K562 (cell line): ENCODE results near the gene PHF24. TPM values are rescaled to one million over a fixed set of nuclear protein-coding genes. Genes with fewer than 3 reads are reported as not detected.

Experiments
- ATAC-seq: fragments of 200-7000 bp; cut with Tn5 transposase; 3 replicates; pipeline ENCODE4 v1.9.1; 2020; ENCODE audit warnings: moderate library complexity
- BruUV-seq: library from RNA; stranded (reverse); fragments of 400-500 nt; replicated peaks from 2 replicates; lab custom pipeline; 2021; lab: Mats Ljungman, UMichigan
- CTCF ChIA-PET: fragments of 300-600 bp; formaldehyde crosslinking; extraction: SDS; loops from one replicate; lab custom pipeline; 2021; ENCODE audit warnings: low intra/inter-chr PET ratio; lab: Yijun Ruan, JAX
- POLR2A ChIA-PET: fragments of 300-600, 350-650 bp; sonication (Branson Sonifier 250); formaldehyde crosslinking; extraction: SDS; loops from one replicate; lab custom pipeline; 2021; ENCODE audit warnings: antibody characterized with exemption, inconsistent platforms; lab: Yijun Ruan, JAX
- DNase-seq, 4 experiments: peaks; one replicate each; pipeline versions ENCODE4 v3.0.0 to v3.0.0-alpha.2; 2011 to 2018; ENCODE audit warnings: low spot score in 3 of 4, mixed read lengths in 3 of 4; ENCODE audit errors: extremely low read depth in 1 of 4
- FAIRE-seq: peaks from 2 replicates; lab custom pipeline; 2011; peaks lifted over from hg19 to GRCh38; lab: Jason Lieb, UNC
- H2AFZ ChIP-seq: 2 replicates; pipeline ENCODE4 v1.6.0; 2011; ENCODE audit warnings: low read depth, low read length, control low read depth, inconsistent platforms
- H3K27ac ChIP-seq: fragments of 200-600 bp; 3 replicates; pipeline ENCODE4 v1.8.0; 2011; ENCODE audit warnings: low read depth, mild to moderate bottlenecking, control low read depth, inconsistent platforms, low read length, moderate library complexity, mixed read lengths; ENCODE audit errors: extremely low read depth
- H3K27me3 ChIP-seq, 2 experiments: fragments of 300-600 bp in 1 of 2; 2 replicates in 1 of 2; 3 replicates in 1 of 2; pipeline versions ENCODE4 v1.6.0 to v1.8.0; 2011; ENCODE audit warnings: inconsistent platforms in 2 of 2, low read length in 2 of 2, mild to moderate bottlenecking in 1 of 2, mixed read lengths in 1 of 2, moderate library complexity in 1 of 2; ENCODE audit not compliant: control insufficient read depth in 2 of 2, insufficient read depth in 2 of 2
- H3K36me3 ChIP-seq: fragments of 300-600 bp; 3 replicates; pipeline ENCODE4 v1.8.0; 2011; ENCODE audit warnings: mild to moderate bottlenecking, low read length, inconsistent platforms; ENCODE audit not compliant: control insufficient read depth, insufficient read depth
- H3K4me1 ChIP-seq, 2 experiments: fragments of 200-600 bp in 1 of 2; replicated peaks in 1 of 2; 2 replicates in 1 of 2; 3 replicates in 1 of 2; pipeline versions ENCODE4 v1.5.1 to v1.8.0; 2011; ENCODE audit warnings: inconsistent platforms in 2 of 2, low read length in 2 of 2, mild to moderate bottlenecking in 1 of 2, mixed read lengths in 1 of 2, moderate library complexity in 1 of 2; ENCODE audit not compliant: control insufficient read depth in 2 of 2, insufficient read depth in 2 of 2
- H3K4me2 ChIP-seq: 2 replicates; pipeline ENCODE4 v1.6.1; 2011; ENCODE audit warnings: low read length, control low read depth, inconsistent platforms, mixed read lengths; ENCODE audit not compliant: insufficient read depth
- H3K4me3 ChIP-seq: fragments of 200-600 bp; sonication (generic), shearing (Covaris generic); 2 replicates; pipeline ENCODE4 v1.5.1; 2016; ENCODE audit warnings: control low read depth, inconsistent platforms
- H3K79me2 ChIP-seq: fragments of 200-600 bp; 3 replicates; pipeline ENCODE4 v1.8.0; 2011; ENCODE audit warnings: low read length, inconsistent platforms; ENCODE audit not compliant: control insufficient read depth, insufficient read depth
- H3K9ac ChIP-seq, 2 experiments: 2 replicates each; pipeline versions ENCODE4 v1.6.0 to v1.6.1; 2011; ENCODE audit warnings: low read depth in 2 of 2, low read length in 2 of 2, control low read depth in 1 of 2, inconsistent platforms in 1 of 2, mild to moderate bottlenecking in 1 of 2, mixed read lengths in 1 of 2; ENCODE audit not compliant: insufficient read depth in 1 of 2
- H3K9me1 ChIP-seq: one replicate; pipeline ENCODE4 v1.6.0; 2011; ENCODE audit warnings: inconsistent platforms, mild to moderate bottlenecking, low read length, moderate library complexity; ENCODE audit not compliant: control insufficient read depth, insufficient read depth
- H3K9me3 ChIP-seq: replicated peaks from 2 replicates; pipeline ENCODE4 v1.5.1; 2011; ENCODE audit warnings: low read depth, low read length, inconsistent platforms; ENCODE audit not compliant: control insufficient read depth, insufficient read depth
- H4K20me1 ChIP-seq: replicated peaks from 2 replicates; pipeline ENCODE4 v1.6.1; 2011; ENCODE audit warnings: low read length, inconsistent platforms, mixed read lengths; ENCODE audit not compliant: control insufficient read depth, insufficient read depth
- EGR1 ChIP-seq: fragments of 450-650 bp; conservative IDR thresholded peaks from 2 replicates; pipeline ENCODE4 v1.6.1; 2017; ENCODE audit warnings: mild to moderate bottlenecking
- KDM4B ChIP-seq, 2 experiments: fragments of 450-650 bp in 1 of 2; sonication (generic) in 1 of 2; IDR thresholded peaks; 2 replicates each; pipeline ENCODE4 v1.6.1; 2016 to 2017; ENCODE audit warnings: borderline replicate concordance in 2 of 2, antibody characterized with exemption in 1 of 2, low read depth in 1 of 2, mild to moderate bottlenecking in 1 of 2
- KHSRP ChIP-seq: fragments of 450-650 bp; IDR thresholded peaks from 2 replicates; pipeline ENCODE4 v1.6.1; 2017
- MAFK ChIP-seq: IDR thresholded peaks from 2 replicates; pipeline ENCODE4 v1.6.1; 2011; ENCODE audit warnings: low read length, improper control_type of control experiment
- MYC ChIP-seq, 2 experiments: fragments of 250-450 bp in 1 of 2; sonication (Bioruptor Pico) in 1 of 2; IDR thresholded peaks; 2 replicates each; pipeline versions ENCODE4 v1.5.1 to v1.6.1; 2012 to 2021; ENCODE audit warnings: low read depth in 2 of 2, borderline replicate concordance in 1 of 2, improper control_type of control experiment in 1 of 2, low read length in 1 of 2, mild to moderate bottlenecking in 1 of 2, moderate library complexity in 1 of 2
- NELFE ChIP-seq: IDR thresholded peaks from 2 replicates; pipeline ENCODE4 v1.6.1; 2011; ENCODE audit warnings: mild to moderate bottlenecking; ENCODE audit not compliant: insufficient read depth, insufficient read length
- RBM34 ChIP-seq: fragments of 200-400 bp; formaldehyde crosslinking; IDR thresholded peaks from 2 replicates; pipeline ENCODE4 v1.6.1; 2018; ENCODE audit warnings: low read length, borderline replicate concordance; ENCODE audit not compliant: insufficient read depth
- STAG1 ChIP-seq: sonication (generic); formaldehyde crosslinking; IDR thresholded peaks from 2 replicates; pipeline ENCODE4 v1.5.0; 2020; ENCODE audit warnings: missing genetic modification reagents, borderline replicate concordance
- STAT5B ChIP-seq: fragments of 250-450 bp; sonication (Bioruptor Pico); IDR thresholded peaks from 2 replicates; pipeline ENCODE4 v1.8.0; 2021; ENCODE audit warnings: mild to moderate bottlenecking, inconsistent platforms
- ZNF134 ChIP-seq: fragments of 250-450 bp; sonication (Bioruptor Pico); conservative IDR thresholded peaks from 2 replicates; pipeline ENCODE4 v1.4.0; 2020
- ZNF24 ChIP-seq: fragments of 450-650 bp; IDR thresholded peaks from 2 replicates; pipeline ENCODE4 v1.6.1; 2016
- ZNF274 ChIP-seq: IDR thresholded peaks from 2 replicates; pipeline ENCODE4 v1.6.1; 2011; ENCODE audit warnings: low read depth, mild to moderate bottlenecking, low read length, moderate library complexity, borderline replicate concordance
- ZNF668 ChIP-seq: fragments of 250-450 bp; sonication (Bioruptor Pico); IDR thresholded peaks from 2 replicates; pipeline ENCODE4 v1.8.0; 2022; ENCODE audit warnings: mild to moderate bottlenecking, inconsistent platforms
- ZNF76 ChIP-seq: fragments of 250-450 bp; sonication (Bioruptor Pico); IDR thresholded peaks from 2 replicates; pipeline ENCODE4 v1.4.0; 2020; ENCODE audit warnings: mild to moderate bottlenecking, moderate library complexity, borderline replicate concordance
- WGBS: fragments of 100-300 bp; shearing (Covaris generic); methylation state at CpG from one replicate; pipeline ENCODE4 v1.1.6; 2016; ENCODE audit warnings: low coverage, mixed read lengths; ENCODE audit not compliant: insufficient coverage; ENCODE audit errors: missing lambda C conversion rate; 5-methylcytosine and 5-hydroxymethylcytosine counted together
- in situ Hi-C: fragments of 300-500 bp; cut with MboI; formaldehyde crosslinking; loops from 4 replicates; pipeline ENCODE4 v1.15.0; 2018; ENCODE audit warnings: inconsistent platforms, mixed read lengths
- intact Hi-C: fragments of 100-400 bp; cut with micrococcal nuclease; formaldehyde crosslinking; loops from 2 replicates; pipeline ENCODE4 v1.14.2; 2022
- polyA plus RNA-seq, 8 experiments: library from polyadenylated mRNA; depleted of rRNA in 4 of 8; stranded (reverse) in 5 of 8; unstranded in 3 of 8; fragments of >200 nt; fragmentation: Nextera tagmentation in 2 of 8; fragmentation: Illumina TruSeq in 1 of 8; extraction: Ambion mirVana in 2 of 8; extraction: Trizol in 1 of 8; gene quantifications; 2 replicates each; pipeline versions ENCODE4 v1.2.1 to v1.2.3, GENCODE V29; 2011 to 2014; ENCODE audit warnings: inconsistent platforms in 1 of 8, missing spikeins in 1 of 8
- total RNA-seq, 7 experiments: library from RNA; depleted of rRNA in 6 of 7; stranded (reverse); fragments of >200 nt in 6 of 7; fragmentation: Illumina TruSeq in 2 of 7; extraction: Trizol in 2 of 7; gene quantifications; 2 replicates each; pipeline versions ENCODE4 v1.2.1 to v1.2.3, GENCODE V29; 2011 to 2021; ENCODE audit warnings: low replicate concordance in 1 of 7
- TF ChIP-seq, protein P1 (sequence below), 2 experiments: IDR thresholded peaks; 2 replicates each; pipeline ENCODE4 v1.6.1; 2012; ENCODE audit warnings: improper control_type of control experiment in 2 of 2, low read depth in 2 of 2, low read length in 2 of 2, borderline replicate concordance in 1 of 2
- TF ChIP-seq, protein P2 (sequence below): fragments of 450-650 bp; formaldehyde crosslinking; IDR thresholded peaks from 2 replicates; pipeline ENCODE4 v1.4.0; 2020; ENCODE audit warnings: mild to moderate bottlenecking, moderate library complexity
- TF ChIP-seq, protein P3 (sequence below): fragments of 250-450 bp; sonication (Bioruptor Pico); IDR thresholded peaks from 2 replicates; pipeline ENCODE4 v1.8.0; 2021; ENCODE audit warnings: moderate library complexity, mild to moderate bottlenecking, inconsistent platforms

Gene PHF24
- total and polyA plus RNA-seq, 9 of the 15 experiments (the other 6 are each of a cell fraction or from before 2014, with no cell fraction given), result 0.01 TPM; not detected in 7

DNA sequence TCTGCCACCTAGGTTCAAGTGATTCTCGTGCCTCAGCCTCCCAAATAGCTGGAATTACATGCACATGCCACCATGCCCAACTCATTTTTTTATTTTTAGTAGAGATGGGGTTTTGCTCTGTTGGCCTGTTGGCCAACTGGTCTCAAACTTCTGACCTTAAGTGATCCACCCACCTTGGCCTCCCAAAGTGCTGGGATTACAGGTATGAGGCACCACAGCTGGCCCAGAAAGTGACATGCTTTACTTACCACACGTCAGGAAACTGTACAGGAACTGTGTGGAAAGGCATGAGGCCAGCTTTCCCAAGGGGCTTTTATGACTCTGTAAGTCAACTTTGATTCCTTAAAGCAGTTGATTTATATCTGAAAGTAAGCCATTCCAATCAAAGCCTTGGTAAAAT, 56.4 kb downstream of the PHF24 start:
- peaks cover 8% of the 10 kb centered on the region for H3K9me3 ChIP-seq
- no peak for FAIRE-seq
- POLR2A ChIA-PET, result no interaction called here

More for the DNA sequence above, 56.4 kb downstream of the PHF24 start:
- Histone ChIP-seq H3K79me2 (no peaks in the 10 kb centered on the region), H3K4me3 (no peak overlapping the region), H2AFZ (no peak overlapping the region), H3K9me1 (no peaks in the 10 kb centered on the region), H3K9ac (no peak overlapping the region), H3K27ac (no peak overlapping the region), H3K4me1 (no peaks in the 10 kb centered on the region), H3K27me3 (no peaks in the 10 kb centered on the region), H4K20me1 (no peaks in the 10 kb centered on the region), H3K4me2 (no peak overlapping the region), H3K36me3 (no peaks in the 10 kb centered on the region)
- in situ Hi-C loops (no loop called here), intact Hi-C loops (no loop called here)
- 29% methylated on average over 1 of the region's 2 CpGs for WGBS
- DNase-seq, result no peak
- no TSS peak for BruUV-seq
- CTCF ChIA-PET, result no interaction called here
- TF ChIP-seq, protein P1, sequence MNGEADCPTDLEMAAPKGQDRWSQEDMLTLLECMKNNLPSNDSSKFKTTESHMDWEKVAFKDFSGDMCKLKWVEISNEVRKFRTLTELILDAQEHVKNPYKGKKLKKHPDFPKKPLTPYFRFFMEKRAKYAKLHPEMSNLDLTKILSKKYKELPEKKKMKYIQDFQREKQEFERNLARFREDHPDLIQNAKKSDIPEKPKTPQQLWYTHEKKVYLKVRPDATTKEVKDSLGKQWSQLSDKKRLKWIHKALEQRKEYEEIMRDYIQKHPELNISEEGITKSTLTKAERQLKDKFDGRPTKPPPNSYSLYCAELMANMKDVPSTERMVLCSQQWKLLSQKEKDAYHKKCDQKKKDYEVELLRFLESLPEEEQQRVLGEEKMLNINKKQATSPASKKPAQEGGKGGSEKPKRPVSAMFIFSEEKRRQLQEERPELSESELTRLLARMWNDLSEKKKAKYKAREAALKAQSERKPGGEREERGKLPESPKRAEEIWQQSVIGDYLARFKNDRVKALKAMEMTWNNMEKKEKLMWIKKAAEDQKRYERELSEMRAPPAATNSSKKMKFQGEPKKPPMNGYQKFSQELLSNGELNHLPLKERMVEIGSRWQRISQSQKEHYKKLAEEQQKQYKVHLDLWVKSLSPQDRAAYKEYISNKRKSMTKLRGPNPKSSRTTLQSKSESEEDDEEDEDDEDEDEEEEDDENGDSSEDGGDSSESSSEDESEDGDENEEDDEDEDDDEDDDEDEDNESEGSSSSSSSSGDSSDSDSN (IDR thresholded peaks at IDR 0.05; ENCODE audit: borderline replicate concordance in 1 of 2, low read depth in 2 of 2, low read length in 2 of 2), result no peak
- no peak for TF ChIP-seq STAG1
- TF ChIP-seq STAT5B (CRISPR knock-in tag), result no peak
- TF ChIP-seq KDM4B (IDR thresholded peaks at IDR 0.05; ENCODE audit: borderline replicate concordance in 2 of 2, low read depth in 1 of 2), result no peak
- no peak for TF ChIP-seq ZNF24
- no peak for TF ChIP-seq ZNF668 (CRISPR knock-in tag)
- TF ChIP-seq EGR1, result no peak
- no peak for TF ChIP-seq MYC (IDR thresholded peaks at IDR 0.05; ENCODE audit: low read depth, low read length)
- no peak for TF ChIP-seq MYC (CRISPR knock-in tag; IDR thresholded peaks at IDR 0.05; ENCODE audit: borderline replicate concordance, low read depth)
- TF ChIP-seq, protein P2, sequence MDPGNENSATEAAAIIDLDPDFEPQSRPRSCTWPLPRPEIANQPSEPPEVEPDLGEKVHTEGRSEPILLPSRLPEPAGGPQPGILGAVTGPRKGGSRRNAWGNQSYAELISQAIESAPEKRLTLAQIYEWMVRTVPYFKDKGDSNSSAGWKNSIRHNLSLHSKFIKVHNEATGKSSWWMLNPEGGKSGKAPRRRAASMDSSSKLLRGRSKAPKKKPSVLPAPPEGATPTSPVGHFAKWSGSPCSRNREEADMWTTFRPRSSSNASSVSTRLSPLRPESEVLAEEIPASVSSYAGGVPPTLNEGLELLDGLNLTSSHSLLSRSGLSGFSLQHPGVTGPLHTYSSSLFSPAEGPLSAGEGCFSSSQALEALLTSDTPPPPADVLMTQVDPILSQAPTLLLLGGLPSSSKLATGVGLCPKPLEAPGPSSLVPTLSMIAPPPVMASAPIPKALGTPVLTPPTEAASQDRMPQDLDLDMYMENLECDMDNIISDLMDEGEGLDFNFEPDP (CRISPR knock-in tag), result no peak
- no peak for TF ChIP-seq MAFK
- no peak for TF ChIP-seq ZNF274
- TF ChIP-seq ZNF76, result no peak
- TF ChIP-seq ZNF134 (CRISPR knock-in tag), result no peak
- TF ChIP-seq RBM34, result no peak
- TF ChIP-seq, protein P3, sequence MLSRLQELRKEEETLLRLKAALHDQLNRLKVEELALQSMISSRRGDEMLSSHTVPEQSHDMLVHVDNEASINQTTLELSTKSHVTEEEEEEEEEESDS (CRISPR knock-in tag), result no peak
- TF ChIP-seq NELFE, result no peak
- no peak for TF ChIP-seq KHSRP
- ATAC-seq, result no peak
